HepG2 (cell line): ENCODE data around the gene CHN2. TPM values are rescaled to one million over a fixed set of nuclear protein-coding genes. Genes with fewer than 3 reads are reported as not detected.
A peak's percentile ranks its signal among the peaks of the same experiment; 100 is the strongest.

Experiments used
- ATAC-seq: fragments of 200-7000 bp; cut with Tn5 transposase; 3 replicates; pipeline ENCODE4 v1.9.1; 2020; ENCODE audit warnings: mild to moderate bottlenecking, moderate library complexity
- BruUV-seq: library from RNA; stranded (reverse); fragments of 400-500 nt; replicated peaks from 2 replicates; lab custom pipeline; 2021; lab: Mats Ljungman, UMichigan
- CTCF ChIA-PET: fragments of 300-600 bp; formaldehyde crosslinking; extraction: SDS; loops from one replicate; lab custom pipeline; 2021; ENCODE audit warnings: low total read pairs, inconsistent platforms, low intra/inter-chr PET ratio; lab: Yijun Ruan, JAX
- POLR2A ChIA-PET: fragments of 350-600 bp; sonication (Branson Sonifier 250); formaldehyde crosslinking; loops from one replicate; lab custom pipeline; 2020; ENCODE audit warnings: antibody characterized with exemption, inconsistent platforms; lab: Yijun Ruan, JAX
- DNase-seq: peaks from one replicate; pipeline ENCODE4 v3.0.0-alpha.2; 2015; ENCODE audit warnings: low spot score
- FAIRE-seq: peaks from 3 replicates; lab custom pipeline; 2011; peaks lifted over from hg19 to GRCh38; lab: Jason Lieb, UNC
- H2AFZ ChIP-seq: one replicate; pipeline ENCODE4 v1.6.1; 2011; ENCODE audit warnings: low read length, inconsistent platforms
- H3K27ac ChIP-seq: fragments of 300-600 bp; 3 replicates; pipeline ENCODE4 v1.8.0; 2011; ENCODE audit warnings: mixed run types, mild to moderate bottlenecking, mixed read lengths, low read length, inconsistent platforms; ENCODE audit not compliant: insufficient read depth; ENCODE audit errors: extremely low read length
- H3K27me3 ChIP-seq, 2 experiments: fragments of 200-600 bp in 1 of 2; 2 replicates in 1 of 2; 3 replicates in 1 of 2; pipeline versions ENCODE4 v1.6.0 to v1.8.0; 2011; ENCODE audit warnings: low read length in 2 of 2, mild to moderate bottlenecking in 2 of 2, moderate library complexity in 2 of 2, inconsistent platforms in 1 of 2; ENCODE audit not compliant: insufficient read depth in 2 of 2, control insufficient read depth in 1 of 2
- H3K36me3 ChIP-seq, 2 experiments: fragments of 200-600 bp in 1 of 2; replicated peaks in 1 of 2; 2 replicates in 1 of 2; 3 replicates in 1 of 2; pipeline versions ENCODE4 v1.5.1 to v1.8.0; 2011; ENCODE audit warnings: low read length in 2 of 2, inconsistent platforms in 1 of 2; ENCODE audit not compliant: insufficient read depth in 2 of 2, control insufficient read depth in 1 of 2
- H3K4me1 ChIP-seq: 2 replicates; pipeline ENCODE4 v1.5.1; 2012; ENCODE audit warnings: low read length, inconsistent platforms; ENCODE audit not compliant: insufficient read depth
- H3K4me2 ChIP-seq: 2 replicates; pipeline ENCODE4 v1.6.0; 2011; ENCODE audit warnings: low read depth, low read length, inconsistent platforms
- H3K4me3 ChIP-seq, 3 experiments: fragments of 200-600 bp in 1 of 3; sonication (generic), shearing (Covaris generic) in 1 of 3; replicated peaks in 1 of 3; 2 replicates each; pipeline ENCODE4 v1.5.1; 2011 to 2016; ENCODE audit warnings: low read length in 3 of 3, inconsistent platforms in 2 of 3, low read depth in 2 of 3, mild to moderate bottlenecking in 2 of 3, control low read depth in 1 of 3, mixed read lengths in 1 of 3; ENCODE audit not compliant: insufficient read depth in 1 of 3
- H3K79me2 ChIP-seq: one replicate; pipeline ENCODE4 v1.6.1; 2011; ENCODE audit warnings: low read length, inconsistent platforms; ENCODE audit not compliant: insufficient read depth
- H3K9ac ChIP-seq: 2 replicates; pipeline ENCODE4 v1.6.0; 2011; ENCODE audit warnings: mild to moderate bottlenecking, low read depth, low read length, inconsistent platforms; ENCODE audit not compliant: insufficient read depth
- H3K9me3 ChIP-seq: 2 replicates; pipeline ENCODE4 v1.5.1; 2012; ENCODE audit warnings: mild to moderate bottlenecking, low read length
- H4K20me1 ChIP-seq: 2 replicates; pipeline ENCODE4 v1.6.0; 2011; ENCODE audit warnings: inconsistent platforms, mild to moderate bottlenecking, low read length, moderate library complexity; ENCODE audit not compliant: insufficient read depth
- KLF6 ChIP-seq: IDR thresholded peaks from 2 replicates; pipeline ENCODE4 v1.8.0; 2016; ENCODE audit warnings: missing biosample characterization, missing genetic modification reagents
- NR2F6 ChIP-seq, 2 experiments: IDR thresholded peaks; 2 replicates each; pipeline ENCODE4 v1.6.1; 2016; ENCODE audit warnings: antibody characterized with exemption in 1 of 2, mild to moderate bottlenecking in 1 of 2
- REST ChIP-seq, 2 experiments: IDR thresholded peaks; 2 replicates each; pipeline ENCODE4 v1.6.1; 2011 to 2012; ENCODE audit warnings: low read length in 2 of 2, borderline replicate concordance in 1 of 2, low read depth in 1 of 2, mild to moderate bottlenecking in 1 of 2, moderate library complexity in 1 of 2
- TEAD3 ChIP-seq: optimal IDR thresholded peaks from 2 replicates; pipeline ENCODE3; 2016; ENCODE audit warnings: borderline replicate concordance
- ZBTB14 ChIP-seq: sonication (generic); formaldehyde crosslinking; IDR thresholded peaks from 2 replicates; pipeline ENCODE4 v1.4.0; 2020; ENCODE audit warnings: missing genetic modification reagents
- ZFP62 ChIP-seq: sonication (generic); formaldehyde crosslinking; IDR thresholded peaks from 2 replicates; pipeline ENCODE4 v1.4.0; 2020; ENCODE audit warnings: missing genetic modification reagents
- ZNF503 ChIP-seq: sonication (generic); formaldehyde crosslinking; IDR thresholded peaks from 2 replicates; pipeline ENCODE4 v1.4.0; 2020; ENCODE audit warnings: missing genetic modification reagents
- WGBS: methylation state at CpG from one replicate; pipeline ENCODE4 v1.1.6; 2017; ENCODE audit warnings: low lambda C conversion rate; 5-methylcytosine and 5-hydroxymethylcytosine counted together
- in situ Hi-C: cut with HindIII; loops from 2 replicates; pipeline ENCODE4 v1.10.0; 2017; ENCODE audit warnings: low pct_unique_long_range_greater_than_20kb; ENCODE audit not compliant: extremely low pct_ligation_motif_present
- intact Hi-C: fragments of 100-400 bp; cut with micrococcal nuclease; formaldehyde crosslinking; loops from one replicate; pipeline ENCODE4 v1.10.0; 2022; ENCODE audit not compliant: unreplicated experiment
- polyA plus RNA-seq, 8 experiments: library from polyadenylated mRNA; depleted of rRNA in 3 of 8; stranded (reverse) in 7 of 8; unstranded in 1 of 8; fragments of >200 nt; fragmentation: Illumina TruSeq in 4 of 8; extraction: Trizol in 4 of 8; gene quantifications; 2 replicates each; pipeline versions ENCODE4 v1.2.1 to v1.2.3, GENCODE V29; 2011 to 2016; ENCODE audit warnings: low read depth in 4 of 8, missing spikeins in 1 of 8, mixed read lengths in 1 of 8; ENCODE audit not compliant: insufficient read depth in 1 of 8
- total RNA-seq, 5 experiments: library from RNA; depleted of rRNA; stranded (reverse); fragments of >200 nt; fragmentation: Illumina TruSeq; extraction: Trizol; gene quantifications; 2 replicates each; pipeline ENCODE4 v1.2.3, GENCODE V29; 2016; ENCODE audit warnings: low read depth in 1 of 5

Gene CHN2
- total and polyA plus RNA-seq, 2 of the 13 experiments (the other 11 are each of a cell fraction or from before 2014, with no cell fraction given) = 23.5 to 30.5 TPM

GRCh38 chr7:29300026-29300480, 105.5 kb downstream of the CHN2 start (continued):
- no peak for TF ChIP-seq ZNF503 (CRISPR knock-in tag)
- TF ChIP-seq TEAD3 (CRISPR knock-in tag) = peak; percentile 14
- no peak for TF ChIP-seq REST (IDR thresholded peaks at IDR 0.05; ENCODE audit: borderline replicate concordance in 1 of 2, low read depth in 1 of 2, low read length in 2 of 2)

- ChIA-PET CTCF (no interaction called here), POLR2A (no interaction called here)
- no peak for FAIRE-seq
- intact Hi-C loops (no loop called here), in situ Hi-C loops (no loop called here)
- Histone ChIP-seq H3K79me2 (peaks cover 40% of the 10 kb centered on the region), H3K4me2 (no peak overlapping the region), H3K4me1 (peaks cover 72% of the 10 kb centered on the region), H4K20me1 (no peaks in the 10 kb centered on the region; the same call in 1 of the 2 replicates), H3K9ac (no peak overlapping the region), H3K4me3 (no peak overlapping the region), H3K27me3 (no peaks in the 10 kb centered on the region), H3K9me3 (no peaks in the 10 kb centered on the region), H3K36me3 (peaks cover 0 to 4% of the 10 kb centered on the region in 2 experiments; a peak in 1 of 5 replicates), H2AFZ (no peak overlapping the region), H3K27ac (no peak overlapping the region)
- BruUV-seq = no TSS peak
- DNase-seq = no peak
- no peak for ATAC-seq
- WGBS = 100% methylated on average over 1 of the region's 1 CpG
- TF ChIP-seq NR2F6 (IDR thresholded peaks at IDR 0.05) (no peak), NR2F6 (CRISPR knock-in tag; IDR thresholded peaks at IDR 0.05) (no peak), ZFP62 (CRISPR knock-in tag) (no peak), KLF6 (no peak), ZBTB14 (CRISPR knock-in tag) (no peak)
Observed at GRCh38 chr7:29300649-29301048, 106.1 kb downstream of the CHN2 start.
